COLO829 (cell line): Measurements from ENCODE around the gene DPH6.
"Not testable (repeated sequence)": the region's sequence is repeated elsewhere in the genome, so short reads cannot be mapped to it uniquely, and the experiment has no call there.

ENCODE experiments used
- DNase-seq: peaks from one replicate; pipeline ENCODE4 v3.0.0; 2012; ENCODE audit warnings: low spot score

The DPH6 gene

DNA sequence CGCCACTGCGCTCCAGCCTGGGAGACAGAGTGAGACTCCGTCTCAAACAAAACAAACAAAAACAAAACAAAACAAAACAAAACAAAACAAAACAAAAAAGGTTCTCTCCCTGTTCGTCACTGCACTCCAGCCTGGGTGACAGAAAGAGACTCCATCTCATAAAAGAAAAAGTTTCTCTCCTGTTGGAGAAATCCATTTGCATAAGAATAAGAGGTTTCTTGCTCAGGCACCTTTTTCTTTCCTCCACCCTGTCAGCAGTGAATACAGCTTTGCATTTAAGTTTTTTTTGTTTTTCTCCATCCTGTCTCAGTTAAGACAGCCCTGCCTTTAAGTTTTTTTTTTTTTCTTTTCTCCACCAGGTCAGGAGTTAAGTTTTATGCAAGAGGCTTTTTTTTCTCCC lies 109.5 kb downstream of the DPH6 start:
- no peak for DNase-seq

DNA sequence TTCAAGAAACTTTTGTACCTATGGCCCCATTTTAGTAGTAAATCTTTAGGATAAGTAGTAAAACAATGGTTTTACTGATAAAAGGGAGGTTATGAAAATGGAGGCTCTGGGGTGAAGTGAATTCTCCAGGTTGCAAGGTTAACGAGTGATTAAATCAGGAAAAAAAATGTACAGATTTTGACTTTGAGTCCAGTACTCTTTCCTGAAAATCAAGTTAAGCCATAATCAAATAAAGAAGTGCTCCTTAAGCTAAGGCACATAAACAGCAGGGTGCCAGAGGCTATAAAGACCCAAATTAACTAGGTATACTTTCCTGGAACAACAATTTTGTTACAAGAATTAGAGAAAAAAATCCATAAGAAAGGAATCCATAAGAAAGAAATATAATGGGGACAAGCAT lies 114.7 kb downstream of the DPH6 start:
- DNase-seq = no peak

DNA sequence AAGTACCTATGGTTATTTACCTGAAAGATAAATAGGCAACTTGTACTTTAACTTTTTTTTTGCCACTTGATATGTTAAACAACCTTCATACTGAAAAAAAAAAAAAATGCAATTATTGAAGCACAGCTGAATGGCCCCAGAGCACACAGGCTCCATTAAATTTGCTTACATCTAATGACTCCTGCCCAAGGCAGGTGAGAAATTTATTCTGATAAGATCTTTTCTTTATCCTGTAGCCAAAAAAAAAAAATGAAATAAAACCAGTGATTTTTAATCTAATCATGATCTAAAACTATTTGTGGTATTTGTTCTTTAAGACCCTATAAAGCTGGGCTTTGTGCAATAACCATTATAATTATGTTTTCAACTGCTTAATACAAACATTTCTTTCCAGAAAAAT lies 115.7 kb downstream of the DPH6 start:
- no peak for DNase-seq

DNA sequence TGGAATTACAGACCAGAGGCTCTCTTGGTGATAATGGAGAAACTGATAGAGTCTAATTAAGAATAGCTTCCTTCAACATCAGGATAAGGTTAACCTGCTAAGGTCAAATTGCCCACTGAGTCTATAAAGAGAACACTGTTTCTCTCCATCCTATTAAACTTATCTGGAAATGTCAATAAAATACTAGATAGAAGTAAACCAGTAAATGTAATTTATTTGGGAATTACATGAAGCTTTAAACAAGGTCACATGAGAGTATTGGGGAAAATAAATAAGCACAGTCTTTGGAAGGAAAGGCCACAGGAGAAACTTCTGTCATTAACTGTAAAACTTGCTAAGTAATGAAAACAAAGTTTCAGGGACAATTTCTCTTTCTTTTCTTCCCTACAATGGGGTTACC lies 118.5 kb downstream of the DPH6 start:
- no peak for DNase-seq

DNA sequence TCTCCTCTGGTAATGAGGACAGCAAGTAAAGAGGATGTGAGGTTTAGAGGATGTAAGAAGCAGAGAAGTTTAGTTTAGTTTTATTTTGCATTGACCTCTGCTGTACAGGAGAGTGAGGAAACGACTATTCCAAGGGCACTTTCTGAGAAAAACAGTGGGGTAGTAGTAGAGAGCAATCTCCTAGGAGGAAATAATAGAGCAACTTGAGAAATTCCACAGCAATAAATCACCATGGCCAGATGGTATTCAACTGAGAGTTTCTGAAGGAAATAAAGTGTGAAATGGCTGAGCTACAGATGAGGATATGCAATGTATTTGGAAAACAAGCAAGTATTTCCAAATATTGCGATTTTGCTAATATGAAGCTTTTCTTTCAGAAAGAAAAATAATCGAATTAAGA lies 118.9 kb downstream of the DPH6 start:
- no peak for DNase-seq

DNA sequence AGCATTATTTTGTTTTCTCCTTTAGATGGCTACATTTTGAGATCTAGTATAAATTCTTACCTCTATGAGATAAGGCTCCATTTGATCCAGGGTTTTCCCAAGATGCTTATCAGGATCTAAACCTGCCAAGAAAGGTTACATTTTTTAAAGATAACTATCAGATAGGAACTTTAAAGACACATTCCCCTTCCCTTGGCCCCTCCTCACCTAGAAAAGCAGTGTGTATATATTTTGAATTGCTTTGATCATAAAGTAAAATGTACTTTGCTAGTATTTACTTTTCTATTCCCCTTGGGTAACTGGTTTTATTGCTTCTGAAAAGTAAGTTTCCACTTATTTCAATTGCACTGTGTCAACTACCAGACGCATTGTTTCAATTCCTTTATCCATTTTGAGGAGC lies 135.2 kb downstream of the DPH6 start:
- DNase-seq = no peak

DNA sequence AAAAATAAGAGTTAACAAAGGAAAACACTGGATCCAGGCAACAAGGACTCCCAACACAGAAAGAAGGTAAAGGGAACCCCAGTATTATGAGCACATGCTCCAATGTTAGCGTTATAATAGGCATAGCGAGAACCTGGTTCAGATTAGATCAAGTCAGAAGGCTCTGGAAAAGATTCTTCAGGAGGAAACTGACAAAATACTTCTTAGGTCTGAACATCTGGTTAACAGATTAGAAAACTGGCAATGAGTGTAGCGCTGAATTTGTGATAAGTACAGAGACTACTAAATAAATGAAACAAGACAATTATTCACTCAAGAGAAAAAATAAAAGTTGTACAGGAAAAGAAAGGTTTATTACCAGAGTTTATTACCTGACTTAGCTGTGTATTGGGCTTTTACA lies 146.1 kb downstream of the DPH6 start:
- no peak for DNase-seq

DNA sequence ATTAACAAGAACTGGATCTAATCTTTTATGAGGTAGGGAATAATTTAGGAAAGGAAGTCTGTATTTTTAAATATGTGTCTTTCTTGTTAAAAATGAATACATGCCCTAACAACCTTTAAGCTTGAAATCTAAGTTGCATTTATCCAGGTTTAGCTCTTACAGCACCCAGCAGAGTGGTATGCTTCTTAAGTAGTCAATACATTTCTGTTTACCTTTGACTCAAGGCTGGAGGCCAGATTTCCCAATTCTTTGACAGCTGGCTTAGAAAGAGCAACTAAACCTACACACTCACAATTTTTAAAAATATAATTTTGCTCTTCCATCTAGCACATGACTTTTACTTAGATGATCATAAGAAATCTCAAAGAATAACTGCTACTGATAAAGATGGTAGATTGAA lies 148.9 kb downstream of the DPH6 start:
- no peak for DNase-seq

DNA sequence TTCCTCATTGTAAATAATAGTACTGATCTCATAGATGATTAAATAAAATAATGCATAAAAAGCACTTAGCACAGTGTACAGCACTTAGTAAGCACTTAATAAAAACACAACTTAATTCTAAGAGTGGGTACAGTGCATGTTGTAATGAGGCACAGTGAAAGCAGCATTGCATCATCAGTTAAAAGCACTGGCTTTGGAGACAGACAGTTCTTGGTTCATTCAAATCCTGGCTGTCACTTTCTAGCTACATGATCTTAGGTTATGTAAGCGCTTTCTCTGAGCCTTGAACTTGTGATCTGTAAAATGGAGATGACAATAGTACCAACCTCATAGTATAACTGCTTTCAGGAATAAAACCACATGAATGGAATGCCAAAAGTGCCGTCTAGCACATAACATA lies 151.5 kb downstream of the DPH6 start:
- no peak for DNase-seq

DNA sequence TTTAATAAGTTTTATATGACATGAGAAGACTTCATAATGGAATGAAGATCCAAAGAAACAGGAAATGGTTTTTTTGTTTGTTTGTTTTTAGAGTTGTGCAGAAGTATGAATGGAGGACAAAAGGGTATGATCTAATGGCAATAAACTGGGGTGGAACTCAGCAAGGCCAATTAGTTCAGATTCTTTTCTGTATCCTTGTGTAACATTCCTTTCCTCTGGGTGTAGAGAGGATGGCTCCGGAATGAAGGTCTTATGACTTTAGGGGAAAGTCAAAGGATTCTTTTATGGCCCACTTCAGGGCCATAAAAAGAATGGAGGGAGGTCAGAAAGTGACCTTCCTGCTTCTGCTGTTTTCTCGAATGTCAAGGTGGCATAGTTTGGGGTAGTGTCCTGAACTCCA lies 152.6 kb downstream of the DPH6 start:
- no peak for DNase-seq

DNA sequence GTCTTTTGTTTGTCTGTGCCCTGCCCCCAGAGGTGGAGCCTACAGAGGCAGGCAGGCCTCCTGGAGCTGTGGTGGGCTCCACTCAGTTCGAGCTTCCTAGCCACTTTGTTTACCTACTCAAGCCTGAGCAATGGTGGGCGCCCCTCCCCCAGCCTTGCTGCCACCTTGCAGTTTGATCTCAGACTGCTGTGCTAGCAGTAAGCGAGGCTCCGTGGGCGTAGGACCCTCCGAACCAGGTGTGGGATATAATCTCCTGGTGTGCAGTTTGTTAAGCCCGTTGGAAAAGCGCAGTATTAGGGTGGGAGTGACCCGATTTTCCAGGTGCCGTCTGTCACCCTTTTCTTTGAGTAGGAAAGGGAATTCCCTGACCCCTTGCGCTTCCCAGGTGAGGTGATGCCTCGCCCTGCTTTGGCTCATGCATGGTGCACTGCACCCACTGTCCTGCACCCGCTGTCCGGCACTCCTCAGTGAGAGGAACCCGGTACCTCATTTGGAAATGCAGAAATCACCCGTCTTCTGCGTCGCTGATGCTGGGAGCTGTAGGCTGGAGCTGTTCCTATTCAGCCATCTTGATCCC lies 154.5 kb downstream of the DPH6 start:
- DNase-seq = not testable (repeated sequence)

DNA sequence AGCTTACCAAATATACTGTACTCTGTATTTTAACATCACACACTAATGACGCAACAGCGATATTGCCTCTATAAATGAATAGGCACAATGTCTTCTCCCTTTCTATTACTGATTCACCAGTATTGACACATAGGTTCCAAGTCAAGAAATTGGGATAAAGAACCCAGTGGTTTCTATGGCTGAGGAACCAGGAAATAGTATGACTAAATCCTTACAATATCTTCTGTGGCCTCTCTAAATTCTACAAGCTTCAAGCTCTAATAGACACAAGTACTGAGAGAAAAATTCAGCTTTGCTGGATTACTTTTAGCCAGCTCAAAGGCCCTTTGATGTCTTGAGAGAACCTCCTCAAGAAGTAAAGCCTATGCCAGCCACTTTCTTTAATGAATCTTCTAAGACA lies 162.5 kb downstream of the DPH6 start:
- no peak for DNase-seq

DNA sequence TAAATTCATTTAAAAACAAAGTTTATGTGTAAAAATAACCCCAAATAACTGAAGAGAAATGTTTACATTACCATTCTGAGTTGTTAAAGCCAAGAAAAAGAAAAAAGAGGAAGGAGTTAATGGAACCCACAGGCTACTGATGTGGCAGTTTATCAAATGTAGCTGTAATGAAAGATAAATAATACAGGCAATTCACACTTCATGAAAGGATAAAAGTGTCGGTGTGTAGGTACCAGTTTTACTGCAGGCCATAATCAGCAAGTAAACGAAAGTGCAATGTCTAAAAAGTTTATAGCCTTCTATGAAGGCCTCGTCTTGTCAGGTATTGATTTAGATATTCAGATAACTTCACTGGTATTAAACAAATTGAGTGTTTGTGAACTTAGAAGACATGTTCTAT lies 164.6 kb downstream of the DPH6 start:
- DNase-seq = no peak

DNA sequence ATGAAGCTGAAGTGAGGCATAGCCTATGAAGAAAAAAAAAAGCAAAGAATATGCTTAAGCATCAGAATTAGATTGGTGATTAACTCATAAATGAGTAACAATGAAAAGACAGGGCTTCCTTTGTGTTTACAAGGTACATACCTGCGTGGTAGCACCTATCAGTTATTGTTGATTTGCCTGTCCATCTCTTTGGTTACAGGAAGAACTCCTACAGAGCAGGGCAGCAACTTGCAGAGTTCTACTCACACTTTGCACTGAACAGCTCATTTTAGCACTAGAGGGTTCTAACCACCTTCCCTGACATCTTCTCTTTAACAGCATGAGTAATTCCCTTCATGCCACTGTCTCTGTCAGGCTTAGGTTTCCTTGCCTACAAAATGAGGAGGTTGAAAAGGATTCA lies 166.0 kb downstream of the DPH6 start:
- no peak for DNase-seq

DNA sequence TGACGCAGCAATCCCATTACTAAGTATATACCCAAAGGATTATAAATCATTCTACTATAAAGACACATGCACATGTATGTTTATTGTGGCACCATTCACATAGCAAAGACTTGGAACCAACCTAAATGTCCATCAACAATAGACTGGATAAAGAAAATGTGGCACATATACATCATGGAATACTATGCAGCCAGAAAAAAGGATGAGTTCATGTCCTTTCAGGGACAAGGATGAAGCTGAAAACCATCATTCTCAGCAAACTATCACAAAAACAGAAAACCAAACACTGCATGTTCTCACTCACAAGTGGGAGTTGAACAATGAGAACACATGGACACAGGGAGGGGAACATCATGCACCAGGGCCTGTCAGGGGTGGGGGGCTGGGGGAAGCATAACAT lies 167.5 kb downstream of the DPH6 start:
- not testable (repeated sequence) for DNase-seq

DNA sequence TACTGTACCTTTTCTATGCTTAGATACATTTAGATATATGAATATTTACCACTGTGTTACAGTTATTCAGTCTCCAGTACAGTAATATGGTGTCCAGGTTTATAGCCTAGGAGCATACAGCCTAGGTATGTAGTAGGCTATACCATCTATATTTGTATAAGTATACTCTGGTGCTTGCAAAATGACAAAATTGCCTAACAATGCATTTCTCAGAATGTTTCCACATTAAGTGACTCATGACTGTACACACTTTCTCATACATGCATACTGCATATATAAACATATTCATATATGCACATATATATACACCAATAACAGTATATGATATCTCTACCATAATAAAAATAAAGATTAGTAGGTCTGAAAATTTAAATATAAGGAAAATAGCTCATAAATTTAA lies 169.3 kb downstream of the DPH6 start:
- DNase-seq = no peak

DNA sequence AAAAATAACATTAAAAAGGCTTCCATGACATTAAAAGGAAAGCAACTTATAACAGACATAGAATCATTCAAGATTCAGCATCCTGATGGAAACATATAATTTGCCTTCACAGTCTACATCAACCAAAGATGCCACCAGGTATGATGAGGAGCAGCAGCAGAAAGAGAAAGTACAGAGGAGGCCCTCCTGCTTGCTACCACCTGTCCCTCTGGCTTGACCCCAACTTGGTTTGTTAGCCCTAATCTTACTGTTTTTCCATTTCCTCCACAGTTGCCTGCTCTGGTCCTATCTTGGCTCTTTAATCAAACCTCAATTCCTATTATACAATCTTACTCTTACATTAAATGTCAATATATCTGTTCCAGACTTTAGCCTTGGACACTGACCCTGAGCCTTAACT lies 171.3 kb downstream of the DPH6 start:
- DNase-seq = no peak

DNA sequence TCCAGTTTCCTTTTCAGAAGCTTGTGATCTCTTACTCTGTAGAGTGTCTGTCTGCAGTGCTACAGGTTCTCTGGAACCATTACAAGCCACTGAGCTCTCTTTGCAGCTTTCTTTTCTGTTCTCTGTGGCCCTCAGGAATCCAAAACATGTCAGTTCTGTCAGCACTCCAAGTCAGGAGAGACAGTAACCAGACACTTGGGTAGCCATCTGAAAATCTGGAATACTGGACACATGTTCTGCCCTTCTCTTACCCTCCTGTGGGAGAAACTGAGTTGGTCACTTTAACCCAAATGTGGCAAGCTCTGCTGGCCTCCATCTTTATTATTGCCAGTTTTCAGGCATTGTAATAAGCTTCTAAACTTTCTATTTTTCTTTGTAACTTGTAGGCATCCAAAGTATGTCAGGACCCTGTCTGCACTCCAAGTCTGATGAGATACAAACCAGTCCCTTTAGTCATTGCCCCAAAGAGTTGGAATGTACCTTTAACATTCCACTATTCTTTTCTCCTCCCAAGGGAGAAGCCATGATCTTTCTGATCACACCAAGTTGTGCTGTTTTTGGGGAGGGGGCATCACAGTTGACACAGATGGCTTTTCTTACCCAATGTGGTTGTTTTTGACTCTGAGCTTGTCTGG lies 183.7 kb downstream of the DPH6 start:
- DNase-seq = no peak

DNA sequence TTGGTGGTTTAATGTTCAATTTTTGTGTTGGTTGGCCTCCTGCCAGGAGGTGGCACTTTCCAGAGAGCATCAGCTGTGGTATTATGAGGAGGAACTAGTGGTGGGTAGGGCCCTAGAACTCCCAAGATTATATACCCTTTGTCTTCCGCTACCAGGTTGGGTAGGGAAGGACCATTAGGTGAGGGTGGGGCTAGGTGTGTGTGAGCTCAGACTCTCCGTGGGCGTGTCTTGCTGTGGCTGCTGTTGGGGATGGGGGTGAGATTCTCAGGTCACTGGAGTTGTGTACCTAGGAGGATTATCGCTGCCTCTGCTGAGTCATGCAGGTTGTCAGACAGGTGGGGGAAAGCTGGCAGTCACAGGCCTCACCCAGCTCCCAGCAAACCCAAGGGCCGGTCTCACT lies 187.1 kb downstream of the DPH6 start:
- no peak for DNase-seq

DNA sequence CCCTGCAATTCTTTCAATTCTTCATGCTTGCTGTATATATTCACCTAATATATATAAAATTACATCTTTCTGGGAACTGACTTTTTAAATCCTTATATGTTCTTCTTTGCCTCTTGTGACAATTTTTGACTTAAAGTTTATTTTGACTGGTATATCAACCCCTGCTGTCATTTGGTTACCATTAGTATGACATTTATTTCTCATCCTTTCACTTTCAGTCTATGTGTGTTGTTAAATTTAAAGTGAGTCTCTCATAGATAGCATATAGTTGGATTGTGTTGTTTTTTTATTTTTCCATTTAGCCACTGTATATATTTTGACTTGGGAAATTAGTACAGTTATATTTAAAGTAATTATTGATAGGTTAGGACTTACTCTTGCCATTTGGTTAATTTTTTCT lies 194.9 kb downstream of the DPH6 start:
- DNase-seq = no peak

DNA sequence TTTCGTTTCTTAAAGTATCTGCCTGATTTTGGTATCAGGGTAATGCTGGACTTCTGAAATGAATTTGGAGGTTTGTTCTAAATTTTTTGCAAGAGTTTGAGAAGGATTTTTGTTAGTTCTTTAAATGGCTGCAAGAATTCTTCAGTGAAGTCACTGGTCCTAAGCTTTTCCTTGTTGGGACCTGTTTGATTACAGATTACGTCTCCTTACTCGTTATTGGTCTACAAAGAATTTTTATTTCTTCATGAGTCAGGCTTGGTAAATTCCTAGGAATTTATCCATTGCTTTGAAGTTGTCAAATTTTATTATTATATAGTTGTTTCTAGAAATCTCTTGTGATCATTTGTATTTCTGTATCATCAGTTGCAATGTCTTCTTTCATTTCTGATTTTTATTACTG lies 196.0 kb downstream of the DPH6 start:
- no peak for DNase-seq

DNA sequence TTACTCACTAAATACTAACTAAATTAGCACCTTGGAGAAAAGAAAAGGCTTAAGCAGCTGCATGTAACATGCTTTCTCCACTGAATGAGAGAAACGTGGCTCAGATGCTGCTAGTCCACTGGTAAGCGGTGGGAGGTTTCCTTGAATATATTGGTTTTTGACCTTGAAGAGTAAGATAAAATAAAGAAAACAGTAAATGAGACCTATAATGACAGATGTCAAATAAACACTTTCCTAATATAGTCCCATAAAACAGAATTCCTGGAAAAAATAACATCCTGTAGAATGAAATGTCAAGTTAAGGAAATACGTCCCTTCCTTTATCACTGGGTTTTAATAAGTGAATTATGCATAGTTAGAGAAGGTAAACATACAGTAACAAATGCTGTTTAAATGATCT lies 215.0 kb downstream of the DPH6 start:
- DNase-seq = no peak

DNA sequence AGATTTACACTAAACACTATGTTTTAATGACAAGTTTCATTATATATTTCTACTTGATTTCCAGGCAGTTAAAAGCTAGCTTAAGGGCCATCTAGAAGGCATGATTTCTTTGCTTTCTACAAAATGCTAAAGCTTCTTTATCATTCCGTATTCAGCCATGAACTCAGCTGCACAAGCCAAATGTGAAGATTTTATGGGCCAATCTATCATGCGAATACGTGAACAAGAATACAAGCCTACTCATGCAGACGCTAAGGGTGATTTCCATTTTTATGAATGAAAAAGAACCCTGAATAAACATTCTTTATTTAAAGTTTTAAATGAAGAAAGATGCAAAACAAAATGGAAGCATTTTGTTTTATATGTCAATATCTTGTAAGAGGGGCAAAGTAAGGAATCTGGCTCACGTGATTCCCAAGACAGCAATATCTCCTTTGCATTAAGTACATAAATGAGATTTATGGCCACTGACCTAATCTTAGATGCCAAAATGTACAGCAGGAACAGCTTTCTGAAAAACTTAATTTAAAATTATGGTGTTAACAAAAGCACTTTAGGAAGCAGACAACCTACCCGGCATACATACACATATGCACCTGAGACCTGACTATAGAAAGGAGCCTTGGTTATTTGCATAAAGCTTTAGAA lies 215.8 kb downstream of the DPH6 start:
- DNase-seq = no peak

DNA sequence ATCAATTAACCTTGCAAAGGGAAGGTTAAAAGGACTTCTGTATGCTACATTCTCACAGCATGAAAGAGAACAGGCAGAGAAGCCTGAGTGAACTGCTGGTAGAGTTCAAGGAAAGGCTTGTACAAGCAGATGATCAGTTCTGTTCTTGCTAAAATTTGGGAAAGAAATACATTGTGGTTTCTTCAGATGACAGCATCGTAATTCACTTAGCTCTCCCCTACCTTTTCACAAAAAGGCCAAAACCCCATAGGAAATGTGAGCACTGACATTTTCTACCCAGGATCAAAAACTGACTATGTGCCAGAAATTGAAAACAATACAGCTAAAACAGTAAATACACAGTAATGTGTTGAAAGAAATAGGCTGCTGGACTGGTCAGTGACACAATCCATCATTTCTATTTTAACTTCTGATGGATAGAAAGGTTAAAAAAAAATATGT lies 216.4 kb downstream of the DPH6 start:
- DNase-seq = no peak
